GM21825 (cell line): ENCODE measurements around the gene ADAMTSL3.

Experiments
- ATAC-seq: cut with Tn5 transposase; IDR thresholded peaks from one replicate; pipeline ENCODE4 v1.9.1; 2021; ENCODE audit warnings: mild to moderate bottlenecking, moderate library complexity; ENCODE audit not compliant: unreplicated experiment

Gene ADAMTSL3

DNA sequence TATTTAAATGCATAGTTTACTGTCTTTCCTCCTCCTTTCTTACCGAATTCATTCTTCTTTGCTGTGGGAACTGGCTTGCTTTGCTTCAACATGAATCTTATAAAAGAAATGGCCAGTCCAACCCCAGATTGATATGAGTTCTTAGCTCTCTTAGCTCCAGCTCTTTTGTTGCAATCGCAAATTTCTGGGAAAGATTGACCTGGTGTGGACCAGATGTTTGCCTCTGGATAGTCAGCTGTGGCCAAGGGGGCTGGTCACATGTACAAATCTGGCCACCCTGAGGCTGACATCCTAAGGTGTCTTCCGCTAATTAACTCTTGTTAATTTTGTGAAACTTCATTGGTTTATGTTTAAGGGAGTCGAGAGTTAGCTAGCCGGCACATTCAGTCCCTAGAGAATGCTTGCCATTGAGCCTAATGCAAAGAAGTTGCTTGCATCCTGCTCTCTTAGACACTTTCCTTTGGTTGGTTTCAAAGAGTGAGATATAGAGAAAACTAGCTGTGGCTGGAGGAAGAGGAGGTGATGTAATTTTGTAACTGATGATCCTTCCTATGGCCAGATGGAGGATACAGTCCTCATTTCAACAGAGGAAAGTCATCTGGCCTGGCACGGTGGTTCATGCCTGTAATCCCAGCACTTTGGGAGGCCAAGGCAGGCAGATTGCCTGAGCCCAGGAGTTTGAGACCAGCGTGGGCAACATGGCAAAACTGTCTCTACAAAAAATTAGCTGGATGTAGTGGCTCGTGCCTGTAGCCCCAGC lies 162.4 kb downstream of the ADAMTSL3 start:
- ATAC-seq: no peak

DNA sequence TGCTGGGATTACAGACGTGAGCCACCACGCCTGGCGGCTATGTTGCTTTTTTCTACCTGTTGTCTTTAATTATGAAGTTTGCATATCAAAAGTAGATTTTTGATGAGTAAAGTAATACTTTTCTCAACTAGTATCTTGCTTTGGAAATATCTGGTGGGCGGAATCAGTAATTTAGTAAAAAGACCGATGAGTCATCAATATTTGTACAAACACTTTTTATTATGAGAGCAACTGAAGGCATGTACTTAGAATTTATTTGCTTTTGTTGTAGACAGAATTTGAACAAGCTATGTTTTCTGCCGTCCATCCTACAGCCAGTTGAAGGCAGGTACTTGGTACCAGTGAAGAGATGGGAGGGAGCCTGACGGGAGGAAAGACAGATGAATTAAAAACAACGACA lies 164.7 kb downstream of the ADAMTSL3 start:
- no peak for ATAC-seq

DNA sequence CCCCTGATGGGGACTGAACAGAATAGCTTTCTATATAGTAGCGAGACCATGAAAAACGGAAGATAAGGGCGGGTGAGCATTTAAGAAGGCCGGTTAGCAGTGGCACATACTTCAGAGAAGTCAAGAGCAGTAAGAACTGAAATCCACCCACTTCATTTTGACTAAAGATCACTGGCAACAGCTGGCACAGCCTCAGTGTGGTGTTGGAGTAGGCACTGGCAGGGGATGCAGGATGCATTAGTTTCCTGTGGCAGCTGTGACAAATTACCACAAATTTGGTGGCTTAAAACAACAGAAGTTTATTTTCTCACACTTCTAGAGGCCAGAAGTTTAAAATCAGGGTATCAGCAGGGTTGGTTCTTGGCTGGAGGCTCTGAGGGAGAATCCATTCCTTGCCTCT lies 176.5 kb downstream of the ADAMTSL3 start:
- ATAC-seq: no peak

DNA sequence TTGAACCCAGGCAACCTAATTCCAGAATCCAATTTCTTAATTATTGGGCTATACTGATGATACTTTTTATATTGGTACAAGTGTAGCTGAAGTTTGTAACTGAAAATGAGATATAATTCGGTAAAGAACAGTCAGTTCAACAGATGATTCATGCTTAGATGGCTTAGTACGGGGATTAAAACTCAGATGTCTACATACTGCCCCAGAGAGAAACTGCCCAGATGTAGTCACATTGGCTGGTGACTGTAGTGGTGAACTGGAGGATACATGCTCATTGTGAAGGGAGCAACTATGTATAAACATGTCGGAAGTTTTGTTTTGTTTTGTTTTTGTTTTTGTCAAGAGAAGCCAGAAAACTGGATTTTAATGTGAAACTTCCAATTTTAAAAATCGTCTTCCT lies 179.6 kb downstream of the ADAMTSL3 start:
- no peak for ATAC-seq

DNA sequence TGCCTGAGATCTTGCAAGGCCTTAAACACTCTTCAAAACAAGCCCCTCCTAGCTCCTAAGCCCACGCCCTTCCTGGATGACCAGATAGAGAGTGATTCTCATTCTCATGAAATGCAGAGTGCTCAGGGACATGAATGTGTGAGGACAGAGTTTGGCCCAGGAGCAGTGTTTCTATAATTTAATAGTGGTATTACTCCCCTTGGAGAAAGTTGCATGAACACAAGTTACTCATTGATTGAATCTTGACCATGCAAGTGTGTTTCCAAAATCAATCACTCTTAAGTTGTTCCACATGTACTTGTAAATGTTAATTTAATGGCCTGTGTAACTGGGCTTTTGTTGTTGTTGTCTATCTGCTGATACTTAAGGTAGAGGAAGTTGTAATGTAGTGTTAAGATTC lies 181.6 kb downstream of the ADAMTSL3 start:
- no peak for ATAC-seq

DNA sequence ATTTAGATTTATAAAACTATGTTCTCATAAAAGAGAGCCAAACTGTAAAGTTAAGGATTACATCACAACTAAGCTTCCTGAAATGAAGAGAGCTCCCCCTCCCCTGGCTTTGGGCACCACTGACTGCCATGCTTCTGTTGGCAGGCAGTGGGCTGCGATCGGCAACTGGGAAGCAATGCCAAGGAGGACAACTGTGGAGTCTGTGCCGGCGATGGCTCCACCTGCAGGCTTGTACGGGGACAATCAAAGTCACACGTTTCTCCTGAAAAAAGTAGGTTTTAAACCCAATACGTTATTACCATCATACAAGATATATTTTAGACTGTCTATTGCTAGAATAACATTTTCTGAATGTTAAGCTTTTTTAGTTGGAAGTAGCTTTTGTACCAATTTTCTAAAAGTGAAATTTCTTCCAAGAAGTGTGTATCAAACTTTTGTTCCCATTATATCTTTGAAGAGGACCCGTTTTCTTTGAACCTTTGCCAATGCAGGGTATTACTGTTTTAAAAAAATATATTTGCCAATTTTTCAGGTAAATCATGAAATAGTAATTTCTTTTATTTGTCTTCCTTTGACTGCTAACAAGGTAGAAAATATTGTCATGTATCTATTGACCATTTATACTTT lies 184.1 kb downstream of the ADAMTSL3 start:
- ATAC-seq: no peak

DNA sequence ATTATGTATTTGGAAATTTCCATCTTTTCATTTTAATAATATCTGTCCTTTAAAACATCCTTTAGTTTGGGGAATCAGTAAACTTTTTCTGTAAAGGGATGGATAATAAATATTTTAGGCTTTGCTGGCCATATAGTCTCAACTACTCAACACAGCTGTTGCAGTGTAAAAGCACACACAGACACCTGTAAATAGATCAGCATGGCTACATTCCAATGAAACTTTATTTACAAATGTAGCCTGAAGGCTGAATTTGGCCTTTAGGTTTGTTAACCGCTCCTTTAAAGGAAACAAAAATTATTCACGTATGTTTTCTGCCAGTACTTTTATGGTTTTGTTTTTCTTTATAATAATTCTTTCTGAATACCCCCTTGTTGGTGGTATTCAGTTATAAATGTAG lies 184.8 kb downstream of the ADAMTSL3 start:
- no peak for ATAC-seq

DNA sequence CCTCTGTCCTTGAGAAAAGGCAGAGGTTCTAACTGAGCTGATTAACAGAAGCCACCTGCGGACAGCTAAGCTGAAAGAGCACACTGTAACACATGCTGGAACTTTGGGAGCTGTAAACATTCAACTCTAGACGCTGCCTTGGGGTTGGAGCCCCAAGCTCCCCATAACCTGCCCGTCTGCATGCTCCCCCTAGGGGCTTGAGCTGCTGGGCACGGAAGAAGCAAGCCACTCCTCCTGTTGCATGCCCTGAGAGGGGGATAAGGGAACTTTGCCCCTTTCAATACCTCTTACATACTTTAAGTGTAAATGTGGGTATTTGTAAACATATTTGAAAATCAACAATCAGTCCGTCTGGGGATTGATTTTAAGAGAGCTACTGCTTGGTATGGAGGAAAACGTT lies 188.4 kb downstream of the ADAMTSL3 start:
- no peak for ATAC-seq

DNA sequence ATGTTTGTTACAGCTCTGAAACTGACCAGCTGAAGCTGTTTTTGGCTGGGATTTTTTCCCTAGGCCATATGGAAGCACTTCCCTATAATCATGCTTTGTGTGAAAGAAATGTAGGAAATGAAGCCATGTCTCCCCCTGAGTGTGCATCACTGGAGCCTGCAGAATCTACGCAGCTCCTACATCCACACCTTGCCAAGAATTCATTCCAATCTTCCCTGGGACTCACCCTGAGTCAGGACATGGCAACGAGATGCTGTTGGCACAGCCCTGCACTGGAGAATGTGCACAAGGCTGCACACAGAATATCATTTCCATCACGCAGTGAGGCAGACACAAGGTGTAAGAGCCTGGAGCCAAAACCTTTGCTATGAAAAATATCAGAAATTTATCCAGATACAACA lies 189.5 kb downstream of the ADAMTSL3 start:
- ATAC-seq: no peak

DNA sequence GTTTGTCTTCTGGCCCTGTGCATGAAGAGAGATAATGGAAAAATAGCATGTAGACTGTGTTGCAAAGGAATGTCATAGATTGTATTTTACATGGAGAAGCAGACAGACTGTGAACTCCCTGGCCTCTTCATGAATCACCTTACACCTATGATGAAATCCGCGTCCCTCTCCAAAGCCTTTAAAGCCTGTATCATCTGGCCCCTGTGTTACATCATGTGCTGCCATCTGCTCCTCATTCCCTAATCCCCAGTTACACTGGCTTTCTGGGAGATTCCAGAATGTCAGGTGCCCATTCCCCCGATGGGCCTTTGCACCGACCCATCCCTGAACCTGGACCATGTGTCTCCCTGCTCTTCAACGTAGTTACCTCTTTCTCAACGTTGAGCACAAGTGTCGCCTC lies 190.8 kb downstream of the ADAMTSL3 start:
- ATAC-seq: no peak

DNA sequence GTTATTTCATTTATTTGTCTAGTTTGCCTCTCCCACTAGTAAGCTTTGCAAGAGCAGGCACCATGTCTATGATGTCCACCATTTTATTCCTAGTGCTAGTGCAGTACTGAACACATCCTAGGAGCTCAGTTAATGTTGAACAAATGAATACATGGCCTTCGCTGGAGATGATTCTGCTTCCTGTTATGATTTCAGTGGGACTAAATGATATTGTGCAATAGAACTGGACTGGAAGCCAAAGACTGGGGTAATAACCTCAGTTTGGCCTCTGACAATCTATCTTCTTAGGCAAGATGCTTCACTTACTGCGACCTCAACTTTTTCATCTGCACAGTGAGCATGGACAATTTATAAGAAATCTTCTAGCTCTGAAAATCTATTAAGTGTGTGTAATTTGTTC lies 191.3 kb downstream of the ADAMTSL3 start:
- no peak for ATAC-seq

DNA sequence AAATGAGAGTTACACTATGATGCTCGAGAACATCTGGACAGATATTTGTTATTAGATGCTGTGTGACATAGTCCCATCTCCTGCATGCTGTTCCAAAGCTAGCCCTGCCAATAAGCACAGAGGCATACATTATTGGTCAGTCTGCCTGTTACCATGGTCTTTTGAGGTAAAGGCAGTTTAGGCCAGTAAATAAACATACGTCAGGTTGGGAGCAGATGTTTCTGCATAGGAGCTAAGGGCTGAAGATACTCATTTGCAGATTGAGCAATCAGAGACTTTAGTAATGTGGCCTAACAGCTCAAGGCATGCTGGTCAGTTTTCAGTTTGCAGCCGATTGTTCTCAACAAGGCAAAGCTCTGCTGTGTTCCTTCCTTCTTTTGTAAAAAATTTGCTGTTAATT lies 192.9 kb downstream of the ADAMTSL3 start:
- ATAC-seq: no peak

DNA sequence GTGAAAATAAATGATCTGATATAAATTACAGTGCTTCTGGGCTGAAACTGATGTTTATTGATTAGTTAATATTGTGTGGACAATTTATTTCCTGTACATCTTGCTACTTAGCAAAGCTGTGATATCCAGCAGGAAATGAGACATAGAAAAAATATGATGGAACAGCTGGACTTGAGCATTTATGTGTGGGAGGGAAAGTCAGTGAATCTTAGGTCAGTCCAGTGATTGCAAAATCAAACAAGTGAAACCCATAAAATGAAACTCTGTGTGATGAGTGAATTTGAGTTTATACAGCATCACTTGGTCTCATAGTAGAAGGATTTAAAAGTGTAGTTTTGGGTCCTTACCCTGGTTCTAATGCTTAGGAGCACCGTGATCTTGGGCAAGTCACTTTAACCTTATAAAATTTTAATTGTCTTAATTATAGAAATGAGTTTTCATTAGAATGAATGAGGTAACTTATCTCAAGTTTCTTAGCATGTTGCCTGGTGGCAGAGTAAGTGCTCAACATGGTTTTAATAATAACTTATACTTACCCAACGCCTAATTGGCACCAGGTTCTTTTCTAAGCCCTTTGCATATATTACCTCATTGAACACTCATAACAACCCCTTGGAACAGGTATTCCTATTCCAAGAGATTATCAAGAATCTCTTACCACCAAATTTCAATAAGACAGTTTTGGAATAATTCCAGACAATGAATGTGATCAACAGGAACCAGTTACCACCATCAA lies 194.6 kb downstream of the ADAMTSL3 start:
- no peak for ATAC-seq

DNA sequence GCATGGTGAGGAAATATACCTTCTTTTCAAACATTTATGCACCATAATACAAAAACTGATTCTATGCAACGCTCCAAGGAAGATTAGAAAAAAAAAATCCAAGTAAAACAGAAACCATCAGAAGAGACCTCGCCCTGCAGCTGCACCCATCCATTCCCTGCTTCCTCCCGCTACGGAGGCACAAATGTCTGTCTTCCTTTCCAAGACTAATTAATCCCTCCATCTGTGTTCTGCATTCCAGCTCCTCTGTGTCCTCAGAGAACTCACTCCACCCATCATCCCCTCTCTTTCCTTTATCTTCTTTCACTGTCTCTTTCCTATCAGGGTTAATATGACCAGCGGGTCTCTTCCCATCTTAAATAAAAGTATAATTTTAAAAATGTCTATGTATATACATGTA lies 196.1 kb downstream of the ADAMTSL3 start:
- no peak for ATAC-seq

DNA sequence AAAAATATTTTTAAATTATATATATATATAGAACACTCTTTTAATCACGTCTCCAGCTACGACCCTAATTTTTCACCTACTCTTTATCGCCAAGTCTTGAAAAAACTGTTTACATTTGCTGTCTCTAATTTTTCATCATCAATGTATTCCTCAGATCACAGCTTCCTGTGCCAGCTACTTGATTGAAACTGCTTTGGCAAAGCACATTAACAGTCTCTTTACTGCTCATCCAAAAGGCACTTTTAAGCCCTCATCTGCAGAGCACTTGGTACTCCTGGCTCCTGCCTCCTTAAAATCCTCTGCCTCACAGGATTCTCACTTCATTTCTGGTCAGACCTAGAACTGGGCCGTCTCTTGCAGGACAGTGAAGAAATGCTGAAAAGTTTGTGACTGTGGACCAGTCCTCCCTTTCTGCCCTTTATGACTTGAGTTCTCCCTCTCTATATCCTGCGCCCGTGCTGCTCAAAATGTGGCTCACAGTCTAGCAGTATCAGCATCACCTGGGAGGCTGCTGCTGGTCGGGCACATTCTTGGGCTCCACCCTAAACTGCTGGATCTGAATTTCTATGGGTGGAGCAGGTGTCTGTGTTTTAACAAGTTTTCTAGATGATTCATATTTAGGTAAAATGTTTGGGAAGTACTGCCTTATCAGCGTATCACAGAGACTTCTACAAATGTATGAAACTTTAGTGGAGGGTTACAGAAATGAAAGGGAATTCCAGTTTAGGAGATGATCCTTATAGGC lies 196.8 kb downstream of the ADAMTSL3 start:
- no peak for ATAC-seq

DNA sequence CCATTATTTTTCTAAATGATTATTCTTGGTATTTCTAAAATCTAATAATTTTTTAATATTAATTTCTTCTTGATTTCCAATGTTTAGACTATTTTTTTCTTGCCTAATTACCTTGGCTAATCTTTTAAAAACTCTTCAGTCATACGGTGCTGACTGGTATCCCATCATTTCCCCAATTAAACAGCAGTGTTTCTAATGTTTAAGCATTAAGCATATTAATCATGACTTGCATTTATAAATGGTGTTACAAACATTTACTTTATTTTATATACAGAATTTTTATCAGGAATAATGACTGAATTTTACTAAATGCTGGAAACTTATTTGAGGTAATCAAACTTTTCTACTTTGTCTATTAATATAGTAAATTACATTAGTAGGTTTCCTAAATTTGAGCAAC lies 199.3 kb downstream of the ADAMTSL3 start:
- ATAC-seq: no peak

DNA sequence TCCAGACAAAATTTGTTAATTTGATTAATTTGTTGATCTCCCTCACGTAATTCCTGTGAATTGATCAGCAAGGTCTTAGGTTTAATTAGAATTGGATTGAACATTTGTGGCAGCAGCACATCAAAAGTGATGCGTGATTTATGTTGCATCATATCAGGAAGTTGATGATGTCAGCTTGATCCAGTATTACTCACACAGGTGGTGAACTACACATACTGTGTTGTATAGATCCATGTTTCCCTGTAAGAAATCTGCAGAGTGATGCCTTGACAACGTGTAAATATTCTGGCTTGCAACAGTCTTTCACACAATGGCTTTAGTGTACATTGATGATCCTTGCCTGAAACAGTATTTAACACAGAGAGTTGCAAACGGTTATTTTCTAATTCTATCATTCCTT lies 200.4 kb downstream of the ADAMTSL3 start:
- ATAC-seq: no peak

DNA sequence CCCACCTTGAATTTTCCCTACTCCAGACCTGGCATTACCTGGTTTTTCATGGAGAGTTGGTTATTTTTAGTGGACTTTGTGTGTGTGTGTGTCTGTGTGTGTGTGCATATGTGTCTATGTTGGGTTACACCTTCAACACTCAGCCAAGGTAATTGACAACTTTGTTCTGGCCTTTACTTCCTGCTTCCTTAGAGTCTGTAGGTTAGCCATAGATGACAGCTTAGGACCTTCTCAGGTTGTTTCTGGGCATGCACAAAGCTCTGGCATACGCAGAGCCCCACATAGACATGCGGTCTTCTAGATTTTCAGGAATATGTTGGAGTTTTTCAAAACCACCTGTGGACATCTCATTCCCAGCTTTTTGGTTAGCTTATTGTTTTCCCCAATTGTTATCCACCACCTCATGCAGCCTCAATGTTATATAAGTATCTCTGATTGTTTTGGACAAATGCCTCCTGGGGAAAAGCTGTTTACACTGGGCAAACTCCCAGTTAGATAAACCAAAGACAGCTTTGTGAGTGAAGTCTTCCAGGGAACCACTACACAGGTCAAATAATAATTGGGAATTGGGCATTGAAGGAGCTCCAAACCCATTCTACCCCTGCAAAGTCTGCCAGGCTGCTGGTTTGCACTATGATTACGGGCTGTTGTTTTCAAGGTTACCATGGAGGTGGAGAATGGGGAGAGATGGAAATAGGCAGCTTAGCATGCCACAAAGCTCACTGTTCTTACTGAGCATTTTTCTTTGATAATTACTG lies 201.2 kb downstream of the ADAMTSL3 start:
- ATAC-seq: no peak

DNA sequence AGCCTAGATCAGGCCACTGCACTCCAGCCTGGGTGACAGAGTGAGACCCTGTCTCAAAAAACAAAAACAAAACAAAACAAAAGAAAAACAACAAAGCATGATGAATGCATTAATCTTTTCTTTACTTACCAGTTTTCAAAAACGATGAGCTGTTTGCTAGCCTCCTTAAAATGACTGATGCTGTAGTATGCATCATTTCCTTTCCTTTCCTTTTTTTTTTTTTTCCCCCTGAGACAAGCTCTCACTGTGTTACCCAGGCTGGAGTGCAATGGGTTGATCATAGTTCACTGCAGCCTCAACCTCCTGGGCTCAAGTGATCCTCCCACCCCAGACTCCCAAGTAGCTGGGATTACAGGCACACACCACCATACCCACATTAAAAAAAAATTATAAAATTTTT lies 202.0 kb downstream of the ADAMTSL3 start:
- ATAC-seq: no peak

DNA sequence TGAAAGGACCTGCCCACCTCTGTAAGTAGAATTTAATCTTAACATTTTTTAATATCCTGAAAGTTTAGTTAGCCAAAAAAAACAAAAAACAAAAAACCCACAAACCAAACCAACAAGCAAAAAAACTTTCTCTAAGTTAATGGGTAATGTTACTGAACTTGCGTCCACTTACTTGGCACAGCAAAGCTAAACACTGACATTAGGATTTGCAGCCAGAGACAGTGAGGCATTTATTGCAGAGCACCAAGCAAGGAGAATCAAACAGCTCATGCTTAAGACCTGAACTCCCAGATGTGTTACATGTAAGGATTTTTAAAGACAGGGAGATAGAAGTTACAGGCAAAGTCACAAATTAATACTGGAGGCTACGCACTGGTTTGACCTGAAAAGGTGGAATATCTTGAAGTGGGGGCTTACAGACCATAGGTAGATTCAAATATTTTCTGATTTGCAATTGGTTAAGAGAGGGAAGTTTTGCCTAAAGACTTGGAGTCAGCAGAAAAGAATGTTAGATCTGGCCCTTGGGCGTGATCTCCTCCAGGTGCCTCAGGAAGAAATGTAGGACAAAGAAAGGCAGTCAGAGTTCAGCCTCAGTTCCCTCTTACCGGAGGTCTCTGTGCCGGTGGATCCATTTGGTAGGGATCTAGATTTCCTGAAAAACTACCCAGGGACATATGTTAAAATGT lies 205.0 kb downstream of the ADAMTSL3 start:
- no peak for ATAC-seq
